HEK293 (cell line): ENCODE measurements around the gene HYOU1.

Source experiments
- CTCF ChIA-PET: fragments of 350-600 bp; formaldehyde crosslinking; extraction: SDS; loops from one replicate; lab custom pipeline; 2021; ENCODE audit warnings: antibody characterized with exemption; lab: Yijun Ruan, JAX
- POLR2A ChIA-PET: fragments of 300-600 bp; formaldehyde crosslinking; extraction: SDS; loops from one replicate; lab custom pipeline; 2020; ENCODE audit warnings: antibody characterized with exemption, inconsistent platforms; lab: Yijun Ruan, JAX
- H3K27ac ChIP-seq: fragments of 200-500 bp; sonication (Bioruptor generic); 2 replicates; pipeline ENCODE4 v1.5.1; 2014; ENCODE audit warnings: low read depth, low read length, control low read depth, inconsistent platforms; ENCODE audit errors: extremely low read depth
- H3K36me3 ChIP-seq, 2 experiments: fragments of 200-500 bp in 1 of 2; sonication (Bioruptor generic) in 1 of 2; 1 replicate in 1 of 2; 2 replicates in 1 of 2; pipeline ENCODE4 v1.5.1; 2014 to 2017; ENCODE audit warnings: inconsistent platforms in 2 of 2, low read length in 2 of 2; ENCODE audit not compliant: control insufficient read depth in 2 of 2, insufficient read depth in 1 of 2
- H3K4me1 ChIP-seq: fragments of 200-500 bp; sonication (Bioruptor generic); 2 replicates; pipeline ENCODE4 v1.5.1; 2014; ENCODE audit warnings: mild to moderate bottlenecking, low read length, inconsistent platforms; ENCODE audit not compliant: control insufficient read depth, insufficient read depth
- H3K4me3 ChIP-seq: 2 replicates; pipeline ENCODE4 v1.5.1; 2011; ENCODE audit warnings: low read depth, mild to moderate bottlenecking, control low read depth, low read length, moderate library complexity
- H3K9me3 ChIP-seq: fragments of 200-500 bp; sonication (Bioruptor generic); 2 replicates; pipeline ENCODE4 v1.5.1; 2014; ENCODE audit warnings: low read depth, low read length, inconsistent platforms; ENCODE audit not compliant: control insufficient read depth, insufficient read depth
- BCL6B ChIP-seq: fragments of 450-650 bp; formaldehyde crosslinking; IDR thresholded peaks from 2 replicates; pipeline ENCODE4 v1.5.1; 2017; ENCODE audit warnings: missing biosample characterization, missing genetic modification characterization
- EGR2 ChIP-seq: fragments of 450-650 bp; formaldehyde crosslinking; IDR thresholded peaks from 2 replicates; pipeline ENCODE4 v1.5.1; 2016; ENCODE audit warnings: low read depth, missing biosample characterization, missing genetic modification characterization
- ELK4 ChIP-seq: IDR thresholded peaks from 2 replicates; pipeline ENCODE4 v1.6.1; 2011; ENCODE audit warnings: mild to moderate bottlenecking, low read depth, low read length, borderline replicate concordance
- GFI1B ChIP-seq: fragments of 450-650 bp; formaldehyde crosslinking; IDR thresholded peaks from 2 replicates; pipeline ENCODE4 v1.5.1; 2016; ENCODE audit warnings: missing biosample characterization, missing genetic modification characterization
- KLF7 ChIP-seq: fragments of 450-650 bp; formaldehyde crosslinking; IDR thresholded peaks from 2 replicates; pipeline ENCODE4 v1.5.1; 2016; ENCODE audit warnings: missing biosample characterization, missing genetic modification characterization, borderline replicate concordance
- KLF8 ChIP-seq: fragments of 450-650 bp; formaldehyde crosslinking; IDR thresholded peaks from 2 replicates; pipeline ENCODE4 v1.5.1; 2016; ENCODE audit warnings: missing biosample characterization, missing genetic modification characterization
- KLF9 ChIP-seq: fragments of 450-650 bp; formaldehyde crosslinking; IDR thresholded peaks from 2 replicates; pipeline ENCODE4 v1.5.1; 2016; ENCODE audit warnings: missing biosample characterization, missing genetic modification characterization, low read depth
- MYNN ChIP-seq: fragments of 450-650 bp; formaldehyde crosslinking; IDR thresholded peaks from 2 replicates; pipeline ENCODE4 v1.5.1; 2016; ENCODE audit warnings: missing biosample characterization, missing genetic modification characterization, borderline replicate concordance
- PRDM1 ChIP-seq: fragments of 450-650 bp; formaldehyde crosslinking; IDR thresholded peaks from 2 replicates; pipeline ENCODE4; 2016; ENCODE audit warnings: missing biosample characterization, missing genetic modification characterization
- SALL2 ChIP-seq: fragments of 450-650 bp; formaldehyde crosslinking; IDR thresholded peaks from 2 replicates; pipeline ENCODE4 v1.5.0; 2017; ENCODE audit warnings: missing biosample characterization, mild to moderate bottlenecking, missing genetic modification characterization, borderline replicate concordance
- SP3 ChIP-seq: fragments of 450-650 bp; formaldehyde crosslinking; IDR thresholded peaks from 2 replicates; pipeline ENCODE4 v1.5.1; 2016; ENCODE audit warnings: missing biosample characterization, missing genetic modification characterization
- TCF7L2 ChIP-seq: IDR thresholded peaks from 2 replicates; pipeline ENCODE4 v1.6.1; 2011; ENCODE audit warnings: low read depth, mild to moderate bottlenecking, inconsistent platforms, low read length, moderate library complexity, borderline replicate concordance
- TRIM28 ChIP-seq: IDR thresholded peaks from 2 replicates; pipeline ENCODE4 v1.6.1; 2011; ENCODE audit warnings: low read length, control low read depth, borderline replicate concordance
- ZBTB10 ChIP-seq: fragments of 450-650 bp; formaldehyde crosslinking; IDR thresholded peaks from 2 replicates; pipeline ENCODE4 v1.5.1; 2016; ENCODE audit warnings: missing biosample characterization, missing genetic modification characterization
- ZBTB20 ChIP-seq: fragments of 450-650 bp; formaldehyde crosslinking; IDR thresholded peaks from 2 replicates; pipeline ENCODE4 v1.5.1; 2016; ENCODE audit warnings: missing biosample characterization, missing genetic modification characterization
- ZFHX2 ChIP-seq: fragments of 450-650 bp; formaldehyde crosslinking; conservative IDR thresholded peaks from 2 replicates; pipeline ENCODE4 v1.5.1; 2016; ENCODE audit warnings: missing biosample characterization, missing genetic modification characterization
- ZNF112 ChIP-seq: fragments of 450-650 bp; formaldehyde crosslinking; IDR thresholded peaks from 2 replicates; pipeline ENCODE4 v1.5.0; 2017; ENCODE audit warnings: missing biosample characterization, missing genetic modification characterization
- ZNF16 ChIP-seq: fragments of 450-650 bp; formaldehyde crosslinking; IDR thresholded peaks from 2 replicates; pipeline ENCODE4 v1.5.1; 2016; ENCODE audit warnings: low read depth, missing biosample characterization, missing genetic modification characterization
- ZNF223 ChIP-seq: fragments of 450-650 bp; formaldehyde crosslinking; IDR thresholded peaks from 2 replicates; pipeline ENCODE4 v1.5.1; 2016; ENCODE audit warnings: missing biosample characterization, missing genetic modification characterization
- ZNF274 ChIP-seq, 2 experiments: fragments of 200-500 bp in 1 of 2; fragments of 450-650 bp in 1 of 2; sonication (Bioruptor generic) in 1 of 2; formaldehyde crosslinking in 1 of 2; IDR thresholded peaks; 2 replicates each; pipeline versions ENCODE4 v1.5.1 to v1.6.1; 2014 to 2016; ENCODE audit warnings: borderline replicate concordance in 1 of 2, inconsistent platforms in 1 of 2, low read length in 1 of 2, missing biosample characterization in 1 of 2, missing genetic modification characterization in 1 of 2
- ZNF335 ChIP-seq: fragments of 450-650 bp; formaldehyde crosslinking; conservative IDR thresholded peaks from 2 replicates; pipeline ENCODE4 v1.5.1; 2016; ENCODE audit warnings: missing biosample characterization, missing genetic modification characterization
- ZNF341 ChIP-seq: fragments of 450-650 bp; formaldehyde crosslinking; IDR thresholded peaks from 2 replicates; pipeline ENCODE4; 2016; ENCODE audit warnings: low read depth, missing biosample characterization, missing genetic modification characterization
- ZNF366 ChIP-seq: fragments of 450-650 bp; formaldehyde crosslinking; conservative IDR thresholded peaks from 2 replicates; pipeline ENCODE4 v1.5.1; 2016; ENCODE audit warnings: missing biosample characterization, missing genetic modification characterization
- ZNF433 ChIP-seq: fragments of 450-650 bp; formaldehyde crosslinking; IDR thresholded peaks from 2 replicates; pipeline ENCODE4 v1.5.1; 2016; ENCODE audit warnings: missing biosample characterization, missing genetic modification characterization, low read depth
- ZNF585B ChIP-seq: fragments of 450-650 bp; formaldehyde crosslinking; IDR thresholded peaks from 2 replicates; pipeline ENCODE4 v1.5.1; 2016; ENCODE audit warnings: missing biosample characterization, missing genetic modification characterization
- ZNF621 ChIP-seq: fragments of 450-650 bp; formaldehyde crosslinking; IDR thresholded peaks from 2 replicates; pipeline ENCODE4 v1.5.1; 2017; ENCODE audit warnings: missing biosample characterization, missing genetic modification characterization
- ZNF624 ChIP-seq: fragments of 450-650 bp; formaldehyde crosslinking; IDR thresholded peaks from 2 replicates; pipeline ENCODE4 v1.5.1; 2017; ENCODE audit warnings: missing biosample characterization, missing genetic modification characterization
- ZNF776 ChIP-seq: fragments of 450-650 bp; formaldehyde crosslinking; IDR thresholded peaks from 2 replicates; pipeline ENCODE4 v1.5.0; 2017; ENCODE audit warnings: missing biosample characterization, missing genetic modification characterization, borderline replicate concordance
- ZNF791 ChIP-seq: fragments of 450-650 bp; formaldehyde crosslinking; IDR thresholded peaks from 2 replicates; pipeline ENCODE4 v1.5.1; 2016; ENCODE audit warnings: missing biosample characterization, missing genetic modification characterization
- ZSCAN18 ChIP-seq: fragments of 450-650 bp; formaldehyde crosslinking; IDR thresholded peaks from 2 replicates; pipeline ENCODE4 v1.5.1; 2016; ENCODE audit warnings: missing biosample characterization, missing genetic modification characterization
- ZSCAN4 ChIP-seq: fragments of 450-650 bp; formaldehyde crosslinking; IDR thresholded peaks from 2 replicates; pipeline ENCODE4 v1.5.1; 2017; ENCODE audit warnings: missing biosample characterization, missing genetic modification characterization

The HYOU1 gene

GRCh38 chr11:119085437-119085847, 28.4 kb upstream of the HYOU1 start:
- TF ChIP-seq ZSCAN4 (tag by site-specific recombination) = no peak
- TF ChIP-seq SP3 = no peak
- TF ChIP-seq KLF7 (tag by site-specific recombination) = no peak
- TF ChIP-seq ZFHX2 = peak; percentile 81
- peak; percentile 52 for TF ChIP-seq ZBTB20 (tag by site-specific recombination)
- TF ChIP-seq ZNF112 (tag by site-specific recombination) = no peak
- TF ChIP-seq ZNF274 (IDR thresholded peaks at IDR 0.05; ENCODE audit: low read length) = no peak
- no peak for TF ChIP-seq ZNF274 (tag by site-specific recombination; IDR thresholded peaks at IDR 0.05; ENCODE audit: borderline replicate concordance)
- TF ChIP-seq GFI1B (tag by site-specific recombination) = no peak
- TF ChIP-seq TRIM28 = no peak
- no peak for TF ChIP-seq ZNF433 (tag by site-specific recombination)
- TF ChIP-seq ZNF341 (tag by site-specific recombination) = no peak
- TF ChIP-seq SALL2 (tag by site-specific recombination) = no peak
- TF ChIP-seq ELK4 = no peak
- no peak for TF ChIP-seq BCL6B (tag by site-specific recombination)
- TF ChIP-seq EGR2 = peak; percentile 63; the same call in 1 of the 2 replicates
- TF ChIP-seq ZNF776 (tag by site-specific recombination) = no peak
- TF ChIP-seq ZNF16 = no peak
- peak; percentile 43 for TF ChIP-seq ZNF335 (tag by site-specific recombination)
- no peak for TF ChIP-seq ZNF366 (tag by site-specific recombination)
- no peak for TF ChIP-seq ZSCAN18
- TF ChIP-seq KLF8 (tag by site-specific recombination) = no peak
- TF ChIP-seq MYNN (tag by site-specific recombination) = no peak
- TF ChIP-seq TCF7L2 = no peak
- 0 out of 2 replicates have a peak, but pooled peaks have one; percentile 11 for TF ChIP-seq PRDM1 (tag by site-specific recombination)
- no peak for TF ChIP-seq ZNF585B
- no peak for TF ChIP-seq ZBTB10 (tag by site-specific recombination)
- TF ChIP-seq KLF9 (tag by site-specific recombination) = 0 out of 2 replicates have a peak, but pooled peaks have one; percentile 15
- TF ChIP-seq ZNF791 (tag by site-specific recombination) = no peak
- no peak for TF ChIP-seq ZNF624 (tag by site-specific recombination)
- TF ChIP-seq ZNF621 = no peak
- no peak for TF ChIP-seq ZNF223 (tag by site-specific recombination)
- Histone ChIP-seq H3K27ac (peak overlapping the region; percentile 6; the same call in 1 of the 2 replicates), H3K9me3 (no peaks in the 10 kb centered on the region), H3K4me3 (peak overlapping the region; percentile 69), H3K36me3 (peaks cover 0 to 47% of the 10 kb centered on the region in 2 experiments; a peak in 2 of 3 replicates), H3K4me1 (0 out of 2 replicates have a peak, but pooled peaks cover 3% of the 10 kb centered on the region)
- ChIA-PET POLR2A (interaction anchor here (0.5 to 3.6 kb wide), 36 partner anchors 7 to 473 kb away, joined by 3 to 65 read pairs (median 4); partner anchors contain the start of genes BCL9L, C2CD2L, CBL and CENATAC), CTCF (interaction anchor here (0.6 to 1.6 kb wide), 6 partner anchors 14 to 253 kb away, joined by 3 to 5 read pairs (median 3); no protein-coding TSS in a partner anchor)
